GM18499 (cell line): ENCODE results near the gene SCN11A.

Experiments
- ATAC-seq: cut with Tn5 transposase; IDR thresholded peaks from one replicate; pipeline ENCODE4 v1.9.1; 2021; ENCODE audit warnings: moderate number of reproducible peaks; ENCODE audit not compliant: insufficient read depth, unreplicated experiment

SCN11A gene

GRCh38 chr3:39051649-39052561, at the start of gene SCN11A, which contains the start of gene WDR48:
Gene SCN11A, minus strand, starts transcription at chr3:39051944. Its CDS starts 101,582 bp downstream, at chr3:38950362.
Gene WDR48, plus strand, starts transcription at chr3:39052016. Its CDS starts 10 bp downstream, at chr3:39052026.
- peak; percentile 95 for ATAC-seq

- ATAC-seq, result no peak
Observed at GRCh38 chr3:39101022-39101689, 49.4 kb upstream of the SCN11A start.

GRCh38 chr3:39100500-39100886, 48.7 kb upstream of the SCN11A start:
- ATAC-seq, result no peak

- ATAC-seq, result no peak
Observed at GRCh38 chr3:39099738-39100499, 48.2 kb upstream of the SCN11A start.

- ATAC-seq, result no peak
Observed at GRCh38 chr3:39099242-39099641, 47.5 kb upstream of the SCN11A start.

- ATAC-seq, result no peak
Observed at GRCh38 chr3:39098473-39099000, 46.8 kb upstream of the SCN11A start.

GRCh38 chr3:39097716-39098472, 46.1 kb upstream of the SCN11A start:
- no peak for ATAC-seq

- ATAC-seq, result no peak
Observed at GRCh38 chr3:39096775-39097174, 45.0 kb upstream of the SCN11A start.

- no peak for ATAC-seq
Observed at GRCh38 chr3:39095778-39096177, 44.0 kb upstream of the SCN11A start.

GRCh38 chr3:39094851-39095677, 43.3 kb upstream of the SCN11A start:
- ATAC-seq, result no peak

- no peak for ATAC-seq
Observed at GRCh38 chr3:39090922-39091321, 39.2 kb upstream of the SCN11A start.

GRCh38 chr3:39088889-39089288, 37.1 kb upstream of the SCN11A start:
- no peak for ATAC-seq

- no peak for ATAC-seq
Observed at GRCh38 chr3:39088456-39088855, 36.7 kb upstream of the SCN11A start.

GRCh38 chr3:39086144-39086543, 34.4 kb upstream of the SCN11A start:
- ATAC-seq, result no peak

- ATAC-seq, result no peak
Observed at GRCh38 chr3:39082666-39083313, 31.0 kb upstream of the SCN11A start.

- ATAC-seq, result no peak
Observed at GRCh38 chr3:39080026-39080425, 28.3 kb upstream of the SCN11A start.

GRCh38 chr3:39079530-39079929, 27.8 kb upstream of the SCN11A start:
- no peak for ATAC-seq

GRCh38 chr3:39075910-39076309, 24.2 kb upstream of the SCN11A start:
- no peak for ATAC-seq
